Measurements from ENCODE around the gene HYAL4.
"Not testable (repeated sequence)": the region's sequence is repeated elsewhere in the genome, so short reads cannot be mapped to it uniquely, and the experiment has no call there.

Gene HYAL4

GRCh38 chr7:123846217-123846891 lies 1.4 kb downstream of the HYAL4 start:
- DNase-seq (ENCODE audit: low read depth in 2 of 2, low spot score in 1 of 2) = no peak

GRCh38 chr7:123847868-123848267 lies 2.9 kb downstream of the HYAL4 start:
- no peak for DNase-seq (ENCODE audit: low read depth in 2 of 2, low spot score in 1 of 2)

- DNase-seq (ENCODE audit: low read depth in 2 of 2, low spot score in 1 of 2) = no peak
Measured at GRCh38 chr7:123849855-123850254, 4.9 kb downstream of the HYAL4 start.

- not testable (repeated sequence) for DNase-seq (ENCODE audit: low read depth in 2 of 2, low spot score in 1 of 2)
Measured at GRCh38 chr7:123851404-123851803, 6.4 kb downstream of the HYAL4 start.

GRCh38 chr7:123854291-123854690 lies 9.3 kb downstream of the HYAL4 start:
- not testable (repeated sequence) for DNase-seq (ENCODE audit: low read depth in 2 of 2, low spot score in 1 of 2)

- DNase-seq (ENCODE audit: low read depth in 2 of 2, low spot score in 1 of 2) = not testable (repeated sequence)
Measured at GRCh38 chr7:123856428-123856827, 11.5 kb downstream of the HYAL4 start.

GRCh38 chr7:123860848-123861247 lies 15.9 kb downstream of the HYAL4 start:
- no peak for DNase-seq (ENCODE audit: low read depth in 2 of 2, low spot score in 1 of 2)

GRCh38 chr7:123862775-123863174 lies 17.8 kb downstream of the HYAL4 start:
- DNase-seq (ENCODE audit: low read depth in 2 of 2, low spot score in 1 of 2) = no peak

GRCh38 chr7:123863461-123863860 lies 18.5 kb downstream of the HYAL4 start:
- no peak for DNase-seq (ENCODE audit: low read depth in 2 of 2, low spot score in 1 of 2)

GRCh38 chr7:123864012-123864411 lies 19.0 kb downstream of the HYAL4 start:
- DNase-seq (ENCODE audit: low read depth in 2 of 2, low spot score in 1 of 2) = no peak

- no peak for DNase-seq (ENCODE audit: low read depth in 2 of 2, low spot score in 1 of 2)
Measured at GRCh38 chr7:123864436-123864835, 19.5 kb downstream of the HYAL4 start.

- DNase-seq (ENCODE audit: low read depth in 2 of 2, low spot score in 1 of 2) = no peak
Measured at GRCh38 chr7:123864966-123865365, 20.0 kb downstream of the HYAL4 start.

- no peak for DNase-seq (ENCODE audit: low read depth in 2 of 2, low spot score in 1 of 2)
Measured at GRCh38 chr7:123865517-123866117, 20.6 kb downstream of the HYAL4 start.

GRCh38 chr7:123867225-123867624 lies 22.3 kb downstream of the HYAL4 start:
- no peak for DNase-seq (ENCODE audit: low read depth in 2 of 2, low spot score in 1 of 2)

GRCh38 chr7:123871998-123872867 lies 27.3 kb downstream of the HYAL4 start:
- no peak for DNase-seq (ENCODE audit: low read depth in 2 of 2, low spot score in 1 of 2)

GRCh38 chr7:123872908-123873307 lies 27.9 kb downstream of the HYAL4 start:
- DNase-seq (ENCODE audit: low read depth in 2 of 2, low spot score in 1 of 2) = no peak

GRCh38 chr7:123876557-123877256 lies 31.7 kb downstream of the HYAL4 start:
- DNase-seq (ENCODE audit: low read depth in 2 of 2, low spot score in 1 of 2) = no peak

GRCh38 chr7:123879628-123880027 lies 34.7 kb downstream of the HYAL4 start:
- no peak for DNase-seq (ENCODE audit: low read depth in 2 of 2, low spot score in 1 of 2)

- DNase-seq (ENCODE audit: low read depth in 2 of 2, low spot score in 1 of 2) = no peak
Measured at GRCh38 chr7:123881300-123881699, 36.3 kb downstream of the HYAL4 start.

GRCh38 chr7:123883154-123883553 lies 38.2 kb downstream of the HYAL4 start:
- DNase-seq (ENCODE audit: low read depth in 2 of 2, low spot score in 1 of 2) = no peak

GRCh38 chr7:123888192-123888591 lies 43.2 kb downstream of the HYAL4 start:
- DNase-seq (ENCODE audit: low read depth in 2 of 2, low spot score in 1 of 2) = no peak

Data from stimulated activated CD8-positive, alpha-beta memory T cell treated with anti-CD3 and anti-CD28 coated beads, Interleukin-4, amount 100 ng/mL, for 1 hour (primary cell).